SK-N-SH (cell line): ENCODE measurements around the gene MCUB. TPM values are rescaled to one million over a fixed set of nuclear protein-coding genes. Genes with fewer than 3 reads are reported as not detected.

Source experiments
- CTCF ChIA-PET: fragments of 300-600, 350-600 bp; formaldehyde crosslinking; extraction: SDS; loops from one replicate; lab custom pipeline; 2021; lab: Yijun Ruan, JAX
- POLR2A ChIA-PET: fragments of 350-600 bp; sonication (Branson Sonifier 250); formaldehyde crosslinking; extraction: SDS; loops from one replicate; lab custom pipeline; 2020; ENCODE audit warnings: antibody characterized with exemption, inconsistent platforms; lab: Yijun Ruan, JAX
- DNase-seq: peaks from one replicate; pipeline ENCODE4 v3.0.0; 2012
- H2AFZ ChIP-seq: fragments of 200-600 bp; sonication (generic); 2 replicates; pipeline ENCODE4 v1.8.1; 2016; ENCODE audit warnings: antibody characterized with exemption, mild to moderate bottlenecking, low read depth
- H3F3A ChIP-seq: fragments of 200-600 bp; sonication (generic); replicated peaks from 2 replicates; pipeline ENCODE3; 2016; ENCODE audit warnings: antibody characterized with exemption, mild to moderate bottlenecking; ENCODE audit not compliant: insufficient read depth
- H3K27ac ChIP-seq, 2 experiments: fragments of 200-500 bp in 1 of 2; fragments of 200-600 bp in 1 of 2; sonication (Bioruptor generic) in 1 of 2; sonication (generic), shearing (Covaris generic) in 1 of 2; 2 replicates each; pipeline versions ENCODE4 v1.5.1 to v1.6.1; 2014 to 2016; ENCODE audit warnings: low read depth in 2 of 2, inconsistent platforms in 1 of 2, low read length in 1 of 2, mild to moderate bottlenecking in 1 of 2, mixed read lengths in 1 of 2
- H3K27me3 ChIP-seq: fragments of 200-600 bp; sonication (generic), shearing (Covaris generic); 2 replicates; pipeline ENCODE4 v1.6.1; 2016; ENCODE audit warnings: mixed run types; ENCODE audit not compliant: insufficient read depth
- H3K36me3 ChIP-seq, 2 experiments: fragments of 200-500 bp in 1 of 2; fragments of 200-600 bp in 1 of 2; sonication (Bioruptor generic) in 1 of 2; sonication (generic) in 1 of 2; replicated peaks in 1 of 2; 2 replicates each; pipeline versions ENCODE3 to v1.5.1; 2014 to 2016; ENCODE audit warnings: low read length in 1 of 2, mild to moderate bottlenecking in 1 of 2; ENCODE audit not compliant: insufficient read depth in 2 of 2, control insufficient read depth in 1 of 2
- H3K4me1 ChIP-seq, 2 experiments: fragments of 200-500 bp in 1 of 2; fragments of 200-600 bp in 1 of 2; sonication (Bioruptor generic) in 1 of 2; sonication (generic), shearing (Covaris generic) in 1 of 2; 2 replicates each; pipeline versions ENCODE4 v1.5.1 to v1.6.1; 2014 to 2016; ENCODE audit warnings: low read depth in 1 of 2, low read length in 1 of 2, mixed run types in 1 of 2; ENCODE audit not compliant: insufficient read depth in 2 of 2, control insufficient read depth in 1 of 2
- H3K4me2 ChIP-seq: fragments of 200-600 bp; sonication (generic), shearing (Covaris generic); 2 replicates; pipeline ENCODE4 v1.6.1; 2017; ENCODE audit warnings: mixed run types
- H3K4me3 ChIP-seq, 2 experiments: fragments of 200-500 bp in 1 of 2; fragments of 200-600 bp in 1 of 2; sonication (Bioruptor generic) in 1 of 2; sonication (generic), shearing (Covaris generic) in 1 of 2; 2 replicates each; pipeline versions ENCODE4 v1.5.1 to v1.8.1; 2014 to 2016; ENCODE audit warnings: low read depth in 2 of 2, inconsistent platforms in 1 of 2, low read length in 1 of 2, mild to moderate bottlenecking in 1 of 2, mixed read lengths in 1 of 2, moderate library complexity in 1 of 2
- H3K79me2 ChIP-seq: fragments of 200-600 bp; sonication (generic); 2 replicates; pipeline ENCODE4 v1.8.1; 2017; ENCODE audit warnings: mild to moderate bottlenecking; ENCODE audit not compliant: insufficient read depth
- H3K9ac ChIP-seq: fragments of 200-600 bp; sonication (generic); 2 replicates; pipeline ENCODE4 v1.6.1; 2017; ENCODE audit warnings: mixed run types
- H3K9me2 ChIP-seq: fragments of 200-600 bp; sonication (generic); 2 replicates; pipeline ENCODE4 v1.6.1; 2017; ENCODE audit warnings: mixed run types
- H3K9me3 ChIP-seq: fragments of 200-600 bp; sonication (generic); 2 replicates; pipeline ENCODE4 v1.6.1; 2017; ENCODE audit warnings: mixed run types, mild to moderate bottlenecking, moderate library complexity
- H4K20me1 ChIP-seq: fragments of 200-600 bp; sonication (generic); 2 replicates; pipeline ENCODE4 v1.6.1; 2017; ENCODE audit warnings: mild to moderate bottlenecking, mixed run types; ENCODE audit not compliant: insufficient read depth
- CHD2 ChIP-seq: fragments of 150-350 bp; IDR thresholded peaks from 2 replicates; pipeline ENCODE4 v1.6.1; 2018; ENCODE audit warnings: low read length; ENCODE audit not compliant: partially characterized antibody
- EP300 ChIP-seq, 2 experiments: IDR thresholded peaks; 2 replicates each; pipeline versions ENCODE4 v1.4.0 to v1.6.1; 2012; ENCODE audit warnings: borderline replicate concordance in 1 of 2, low read depth in 1 of 2, low read length in 1 of 2
- FOXJ3 ChIP-seq: sonication (generic); formaldehyde crosslinking; IDR thresholded peaks from 2 replicates; pipeline ENCODE4 v1.5.1; 2020; ENCODE audit warnings: mild to moderate bottlenecking, missing genetic modification reagents
- GATA2 ChIP-seq: sonication (generic); formaldehyde crosslinking; IDR thresholded peaks from 2 replicates; pipeline ENCODE4 v1.5.0; 2020; ENCODE audit warnings: mild to moderate bottlenecking, missing genetic modification reagents
- MAX ChIP-seq: IDR thresholded peaks from 2 replicates; pipeline ENCODE4 v1.4.0; 2012; ENCODE audit warnings: low read depth
- MEF2A ChIP-seq: IDR thresholded peaks from 2 replicates; pipeline ENCODE4 v1.4.0; 2012; ENCODE audit warnings: low read depth, borderline replicate concordance
- POLR2AphosphoS5 ChIP-seq: IDR thresholded peaks from 2 replicates; pipeline ENCODE4 v1.6.1; 2012; ENCODE audit warnings: low read depth, low read length
- RCOR1 ChIP-seq: fragments of 150-350 bp; IDR thresholded peaks from 2 replicates; pipeline ENCODE4 v1.6.1; 2017; ENCODE audit warnings: antibody characterized with exemption, low read length
- RFX5 ChIP-seq: IDR thresholded peaks from 2 replicates; pipeline ENCODE4 v1.6.1; 2012; ENCODE audit warnings: mild to moderate bottlenecking, improper control_type of control experiment, low read length
- RXRA ChIP-seq: IDR thresholded peaks from 2 replicates; pipeline ENCODE4 v1.4.0; 2012; ENCODE audit warnings: low read depth, mild to moderate bottlenecking, borderline replicate concordance
- SMC3 ChIP-seq: IDR thresholded peaks from 2 replicates; pipeline ENCODE4 v1.6.1; 2012; ENCODE audit warnings: low read depth, low read length, improper control_type of control experiment
- TAF1 ChIP-seq: IDR thresholded peaks from 2 replicates; pipeline ENCODE4 v1.6.1; 2012; ENCODE audit warnings: low read depth, mild to moderate bottlenecking, low read length, moderate library complexity, borderline replicate concordance
- TCF12 ChIP-seq: IDR thresholded peaks from 2 replicates; pipeline ENCODE4 v1.4.0; 2012
- TEAD4 ChIP-seq: IDR thresholded peaks from 2 replicates; pipeline ENCODE4 v1.4.0; 2012; ENCODE audit warnings: mild to moderate bottlenecking, borderline replicate concordance; ENCODE audit not compliant: insufficient read depth
- WGBS: methylation state at CpG from one replicate; pipeline ENCODE4 v1.1.6; 2017; ENCODE audit warnings: low lambda C conversion rate; 5-methylcytosine and 5-hydroxymethylcytosine counted together
- polyA plus RNA-seq, 3 experiments: library from polyadenylated mRNA; depleted of rRNA; stranded (reverse); fragments of >200 nt; gene quantifications; 2 replicates each; pipeline ENCODE4 v1.2.3, GENCODE V29; 2012
- TF ChIP-seq, protein P1 (sequence below): fragments of 200-600 bp; sonication (generic); IDR thresholded peaks from 2 replicates; pipeline ENCODE4 v1.6.1; 2017; ENCODE audit warnings: antibody characterized with exemption, mild to moderate bottlenecking, moderate library complexity

The MCUB gene
- polyA plus RNA-seq, 1 of the 3 experiments (the other 2 are of a cell fraction): 39.3 TPM

DNA sequence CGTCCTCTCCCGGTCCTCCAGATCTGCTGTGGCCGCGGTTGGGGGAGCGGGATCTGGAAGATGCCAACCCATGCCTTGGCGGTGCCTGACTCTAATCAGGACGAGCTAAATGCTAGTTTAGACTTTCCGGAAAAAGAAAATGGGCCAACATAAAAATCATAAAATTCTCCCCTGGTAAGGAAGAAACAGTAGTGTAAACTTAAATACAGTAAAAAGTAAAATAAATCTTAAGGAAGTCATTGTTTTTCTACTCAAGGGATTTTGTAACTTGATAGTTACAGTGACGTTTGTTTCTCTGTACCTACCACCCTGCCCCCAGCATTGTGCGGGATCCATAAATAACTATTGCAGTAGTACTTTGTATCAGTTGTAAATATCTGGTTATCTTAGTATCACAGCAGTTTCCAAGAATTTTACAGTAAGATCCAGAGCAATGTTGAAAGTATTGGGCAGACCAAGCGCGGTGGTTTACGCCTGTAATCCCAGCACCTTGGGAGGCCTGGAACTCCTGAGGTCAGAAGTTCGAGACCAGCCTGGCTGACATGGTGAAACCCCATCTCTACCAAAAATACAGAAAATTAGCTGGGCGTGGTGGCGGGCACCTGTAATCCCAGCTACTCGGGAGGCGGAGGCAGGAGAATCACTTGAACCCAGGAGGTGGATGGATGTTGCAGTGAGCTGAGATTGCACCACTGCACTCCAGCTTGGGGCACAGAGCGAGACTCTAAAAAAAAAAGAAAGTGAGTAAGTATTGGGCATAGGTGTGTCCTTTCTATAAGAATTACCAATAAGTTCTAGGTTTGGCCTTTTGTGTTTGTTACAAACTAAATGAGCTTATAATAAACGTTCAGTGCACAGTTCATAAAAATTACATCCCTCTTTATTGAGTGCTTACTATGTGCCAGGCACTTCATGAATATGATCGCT, 170.8 kb downstream of the MCUB start:
- Histone ChIP-seq H3K9me3 (no peaks in the 10 kb centered on the region), H4K20me1 (no peaks in the 10 kb centered on the region), H2AFZ (peak overlapping the region; percentile 86), H3F3A (no peaks in the 10 kb centered on the region), H3K27ac (peak overlapping the region; percentile 18 to 52; a peak in 1 of 4 replicates), H3K9ac (peak overlapping the region; percentile 54), H3K27me3 (no peaks in the 10 kb centered on the region), H3K9me2 (no peaks in the 10 kb centered on the region), H3K36me3 (no peaks in the 10 kb centered on the region), H3K79me2 (peaks cover 17% of the 10 kb centered on the region), H3K4me3 (peak overlapping the region; percentile 88 to 92), H3K4me2 (peak overlapping the region; percentile 82), H3K4me1 (peaks cover 0 to 4% of the 10 kb centered on the region in 2 experiments; a peak in 2 of 4 replicates)
- DNase-seq: no peak
- POLR2A ChIA-PET: no interaction called here
- TF ChIP-seq TAF1 (no peak), CHD2 (no peak), TEAD4 (no peak), MEF2A (no peak), RCOR1 (no peak), RXRA (no peak)
- WGBS: 55% methylated on average over 21 of the region's 21 CpGs
- CTCF ChIA-PET: interaction anchor here (1.0 to 1.9 kb wide), 3 partner anchors 14 to 305 kb away, joined by 3 to 4 read pairs (median 4); partner anchors contain the start of gene SEC24B

DNA sequence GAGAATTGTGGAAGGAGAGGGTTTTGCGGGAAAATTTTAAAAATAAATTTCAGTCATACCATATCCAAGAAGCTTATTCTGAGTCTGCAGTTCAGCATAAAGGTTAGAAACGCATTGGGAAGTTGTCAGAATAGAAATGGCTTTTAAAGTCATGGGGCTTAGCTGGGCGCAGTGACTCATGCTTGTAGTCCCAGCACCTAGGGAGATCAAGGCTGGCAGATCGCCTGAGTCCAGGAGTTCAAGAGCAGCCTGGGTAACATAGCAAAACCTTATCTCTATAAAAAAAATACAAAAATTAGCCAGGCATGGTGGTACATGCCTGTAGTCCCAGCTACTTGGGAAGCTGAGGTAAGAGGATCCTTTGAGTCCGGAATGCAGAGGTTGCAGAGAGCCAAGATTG, 173.7 kb downstream of the MCUB start:
- Histone ChIP-seq H3K9me2 (no peaks in the 10 kb centered on the region), H3K4me3 (no peak overlapping the region), H3K4me2 (no peak overlapping the region), H3K36me3 (no peaks in the 10 kb centered on the region), H4K20me1 (no peaks in the 10 kb centered on the region), H3K9ac (no peak overlapping the region), H3K27me3 (no peaks in the 10 kb centered on the region), H3K27ac (no peak overlapping the region), H3K4me1 (peaks cover 0 to 4% of the 10 kb centered on the region in 2 experiments; a peak in 2 of 4 replicates), H3K79me2 (peaks cover 4% of the 10 kb centered on the region; the same call in 1 of the 2 replicates), H3K9me3 (no peaks in the 10 kb centered on the region), H3F3A (no peaks in the 10 kb centered on the region), H2AFZ (no peak overlapping the region)
- TF ChIP-seq MAX (no peak), CHD2 (no peak), MEF2A (no peak), FOXJ3 (CRISPR knock-in tag) (no peak), POLR2AphosphoS5 (no peak), EP300 (IDR thresholded peaks at IDR 0.05; ENCODE audit: borderline replicate concordance in 1 of 2, low read depth in 1 of 2, low read length in 1 of 2) (no peak), SMC3 (no peak), GATA2 (CRISPR knock-in tag) (no peak), TCF12 (no peak), RFX5 (no peak)
- TF ChIP-seq, protein P1, sequence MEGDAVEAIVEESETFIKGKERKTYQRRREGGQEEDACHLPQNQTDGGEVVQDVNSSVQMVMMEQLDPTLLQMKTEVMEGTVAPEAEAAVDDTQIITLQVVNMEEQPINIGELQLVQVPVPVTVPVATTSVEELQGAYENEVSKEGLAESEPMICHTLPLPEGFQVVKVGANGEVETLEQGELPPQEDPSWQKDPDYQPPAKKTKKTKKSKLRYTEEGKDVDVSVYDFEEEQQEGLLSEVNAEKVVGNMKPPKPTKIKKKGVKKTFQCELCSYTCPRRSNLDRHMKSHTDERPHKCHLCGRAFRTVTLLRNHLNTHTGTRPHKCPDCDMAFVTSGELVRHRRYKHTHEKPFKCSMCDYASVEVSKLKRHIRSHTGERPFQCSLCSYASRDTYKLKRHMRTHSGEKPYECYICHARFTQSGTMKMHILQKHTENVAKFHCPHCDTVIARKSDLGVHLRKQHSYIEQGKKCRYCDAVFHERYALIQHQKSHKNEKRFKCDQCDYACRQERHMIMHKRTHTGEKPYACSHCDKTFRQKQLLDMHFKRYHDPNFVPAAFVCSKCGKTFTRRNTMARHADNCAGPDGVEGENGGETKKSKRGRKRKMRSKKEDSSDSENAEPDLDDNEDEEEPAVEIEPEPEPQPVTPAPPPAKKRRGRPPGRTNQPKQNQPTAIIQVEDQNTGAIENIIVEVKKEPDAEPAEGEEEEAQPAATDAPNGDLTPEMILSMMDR: no peak
- 82% methylated on average over 5 of the region's 5 CpGs for WGBS
- DNase-seq: no peak
- ChIA-PET CTCF (interaction anchor here (1.2 kb wide), 1 partner anchor 31 kb away, joined by 3 read pairs; no protein-coding TSS in a partner anchor), POLR2A (no interaction called here)
